22Rv1 (cell line): ENCODE data around the gene SAMD11.

Experiments used
- CTCF ChIP-seq: fragments of 450-650 bp; IDR thresholded peaks from 2 replicates; pipeline ENCODE4 v1.5.1; 2017; ENCODE audit warnings: mild to moderate bottlenecking
- ZFX ChIP-seq: fragments of 450-650 bp; IDR thresholded peaks from 2 replicates; pipeline ENCODE4 v1.6.1; 2017; ENCODE audit warnings: antibody characterized with exemption, borderline replicate concordance

- TF ChIP-seq CTCF = no peak
- no peak for TF ChIP-seq ZFX
Observed at GRCh38 chr1:962381-963300, 38.9 kb downstream of the SAMD11 start.
